Fibroblast of pulmonary artery (primary cell): Measurements from ENCODE around the gene OTOGL.

Experiments
- DNase-seq: peaks from one replicate; pipeline ENCODE4 v3.0.0-alpha.2; 2010; ENCODE audit warnings: low read depth
- H3K4me3 ChIP-seq: replicated peaks from 2 replicates; pipeline ENCODE4 v1.5.1; 2011; ENCODE audit warnings: low read depth, mild to moderate bottlenecking, control low read depth, low read length, moderate library complexity
- CTCF ChIP-seq: IDR thresholded peaks from 2 replicates; pipeline ENCODE4 v1.5.1; 2011; ENCODE audit warnings: mild to moderate bottlenecking, control low read depth, low read length, inconsistent platforms; ENCODE audit errors: missing control alignments

Gene OTOGL

GRCh38 chr12:80199931-80200330 lies 100.6 kb downstream of the OTOGL start:
- no peak overlapping the region for H3K4me3 ChIP-seq
- no peak for DNase-seq
- TF ChIP-seq CTCF, result no peak

- no peak for TF ChIP-seq CTCF
These were observed 101.1 kb downstream of the OTOGL start for GRCh38 chr12:80200414-80200813.

GRCh38 chr12:80201908-80202307 lies 102.6 kb downstream of the OTOGL start:
- no peak for DNase-seq
- no peak overlapping the region for H3K4me3 ChIP-seq
- TF ChIP-seq CTCF, result no peak

More at GRCh38 chr12:80200414-80200813, 101.1 kb downstream of the OTOGL start:
- no peak overlapping the region for H3K4me3 ChIP-seq
- no peak for DNase-seq

- DNase-seq, result no peak
- TF ChIP-seq CTCF, result no peak
- H3K4me3 ChIP-seq, result no peak overlapping the region
These were observed 106.6 kb downstream of the OTOGL start for GRCh38 chr12:80205960-80206359.

- no peak for TF ChIP-seq CTCF
- DNase-seq, result no peak
- H3K4me3 ChIP-seq, result no peak overlapping the region
These were observed 108.7 kb downstream of the OTOGL start for GRCh38 chr12:80208071-80208470.

GRCh38 chr12:80211671-80212070 lies 112.3 kb downstream of the OTOGL start:
- TF ChIP-seq CTCF, result no peak
- DNase-seq, result no peak
- H3K4me3 ChIP-seq, result no peak overlapping the region

GRCh38 chr12:80212938-80213645 lies 113.8 kb downstream of the OTOGL start:
- no peak for TF ChIP-seq CTCF
- H3K4me3 ChIP-seq, result no peak overlapping the region
- no peak for DNase-seq
